Measurements from ENCODE around the gene ODAD2. TPM values are rescaled to one million over a fixed set of nuclear protein-coding genes. Genes with fewer than 3 reads are reported as not detected.
"Not testable (repeated sequence)": the region's sequence is repeated elsewhere in the genome, so short reads cannot be mapped to it uniquely, and the experiment has no call there.

The ODAD2 gene
- total RNA-seq, 4 donors from 2014 or later, result 1.7 TPM; not detected in 3

DNA sequence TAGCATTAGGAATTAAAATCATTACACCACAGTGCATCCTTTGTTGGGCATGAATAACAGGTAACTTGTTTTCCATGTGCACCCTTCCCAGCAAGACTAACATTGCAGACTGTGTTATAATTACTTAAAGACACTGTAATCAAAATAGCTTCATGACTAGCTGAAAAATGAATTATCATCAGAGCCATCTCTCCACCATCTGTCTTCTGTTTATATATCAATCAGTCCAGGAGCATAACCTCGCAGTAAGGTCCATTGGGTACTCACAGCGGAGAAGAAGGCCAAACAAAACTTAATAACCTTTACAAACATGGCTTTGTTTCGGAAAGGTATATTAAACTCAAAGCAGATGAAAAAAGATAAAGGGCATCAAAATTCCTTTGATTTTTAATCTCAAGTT is 90.6 kb downstream of the ODAD2 start:
- DNase-seq (ENCODE audit: low spot score in 2 of 2), result no peak
- no peaks in the 10 kb centered on the region for H3K4me1 ChIP-seq
- H3K4me3 ChIP-seq, result no peak overlapping the region
- 70 to 73% methylated on average over 3 of the region's 3 CpGs for WGBS, 2 donors
- TF ChIP-seq EP300 (IDR thresholded peaks at IDR 0.05) (no peak), POLR2A (IDR thresholded peaks at IDR 0.05) (no peak)
- TF ChIP-seq, protein P1, sequence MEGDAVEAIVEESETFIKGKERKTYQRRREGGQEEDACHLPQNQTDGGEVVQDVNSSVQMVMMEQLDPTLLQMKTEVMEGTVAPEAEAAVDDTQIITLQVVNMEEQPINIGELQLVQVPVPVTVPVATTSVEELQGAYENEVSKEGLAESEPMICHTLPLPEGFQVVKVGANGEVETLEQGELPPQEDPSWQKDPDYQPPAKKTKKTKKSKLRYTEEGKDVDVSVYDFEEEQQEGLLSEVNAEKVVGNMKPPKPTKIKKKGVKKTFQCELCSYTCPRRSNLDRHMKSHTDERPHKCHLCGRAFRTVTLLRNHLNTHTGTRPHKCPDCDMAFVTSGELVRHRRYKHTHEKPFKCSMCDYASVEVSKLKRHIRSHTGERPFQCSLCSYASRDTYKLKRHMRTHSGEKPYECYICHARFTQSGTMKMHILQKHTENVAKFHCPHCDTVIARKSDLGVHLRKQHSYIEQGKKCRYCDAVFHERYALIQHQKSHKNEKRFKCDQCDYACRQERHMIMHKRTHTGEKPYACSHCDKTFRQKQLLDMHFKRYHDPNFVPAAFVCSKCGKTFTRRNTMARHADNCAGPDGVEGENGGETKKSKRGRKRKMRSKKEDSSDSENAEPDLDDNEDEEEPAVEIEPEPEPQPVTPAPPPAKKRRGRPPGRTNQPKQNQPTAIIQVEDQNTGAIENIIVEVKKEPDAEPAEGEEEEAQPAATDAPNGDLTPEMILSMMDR (IDR thresholded peaks at IDR 0.05), result no peak
- H3K36me3 ChIP-seq, result no peaks in the 10 kb centered on the region
- H3K27ac ChIP-seq, result no peak overlapping the region
- H3K9me3 ChIP-seq, result peaks cover 0 to 11% (median 0%) of the 10 kb centered on the region in 4 donors
- no peaks in the 10 kb centered on the region for H3K27me3 ChIP-seq

DNA sequence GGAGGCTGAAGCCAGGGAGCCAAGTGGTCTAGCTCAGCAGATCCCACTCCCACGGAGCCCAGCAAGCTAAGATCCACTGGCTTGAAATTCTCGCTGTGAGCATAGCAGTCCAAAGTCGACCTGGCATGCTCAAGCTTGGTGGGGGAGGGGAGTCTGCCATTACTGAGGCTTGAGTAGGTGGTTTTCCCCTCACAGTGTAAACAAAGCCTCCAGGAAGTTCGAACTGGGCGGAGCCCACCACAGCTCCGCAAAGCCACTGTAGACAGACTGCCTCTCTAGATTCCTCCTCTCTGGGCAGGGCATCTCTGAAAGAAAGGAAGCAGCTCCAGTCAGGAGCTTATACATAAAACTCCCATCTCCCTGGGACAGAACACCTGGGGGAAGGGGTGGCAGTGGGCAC is 99.4 kb downstream of the ODAD2 start:
- H3K4me3 ChIP-seq; H3K9me3 ChIP-seq; DNase-seq (ENCODE audit: low spot score in 2 of 2); H3K27ac ChIP-seq; H3K4me1 ChIP-seq; H3K27me3 ChIP-seq; H3K36me3 ChIP-seq: not testable (repeated sequence)
- WGBS, 2 donors, result 46 to 64% methylated on average over 3 to 6 of the region's 6 CpGs

DNA sequence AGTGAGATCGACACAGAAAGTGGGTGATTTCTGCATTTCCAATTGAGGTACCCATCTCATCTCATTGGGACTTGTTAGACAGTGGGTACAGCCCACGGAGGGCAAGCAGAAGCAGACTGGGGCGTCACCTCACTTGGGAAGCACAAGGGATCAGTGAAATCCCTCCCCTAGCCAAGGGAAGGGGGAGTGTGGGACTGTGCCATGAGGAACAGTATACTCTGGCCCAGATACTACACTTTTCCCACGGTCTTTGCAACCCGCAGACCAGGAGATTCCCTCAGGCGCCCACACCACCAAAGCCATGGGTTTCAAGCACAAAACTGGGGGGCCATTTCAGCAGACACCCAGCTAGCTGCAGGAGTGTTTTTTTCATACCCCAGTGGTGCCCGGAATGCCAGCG is 99.8 kb downstream of the ODAD2 start:
- Histone ChIP-seq H3K27ac (no peak overlapping the region), H3K9me3 (peaks cover 0 to 5% (median 0%) of the 10 kb centered on the region in 4 donors), H3K36me3 (no peaks in the 10 kb centered on the region), H3K4me1 (no peaks in the 10 kb centered on the region), H3K4me3 (no peak overlapping the region), H3K27me3 (no peaks in the 10 kb centered on the region)
- 81 to 89% methylated on average over 8 of the region's 8 CpGs for WGBS, 2 donors
- no peak for DNase-seq (ENCODE audit: low spot score in 2 of 2)
- TF ChIP-seq EP300 (IDR thresholded peaks at IDR 0.05), result no peak
- TF ChIP-seq, protein P1 (IDR thresholded peaks at IDR 0.05), result no peak
- TF ChIP-seq POLR2A (IDR thresholded peaks at IDR 0.05), result no peak

DNA sequence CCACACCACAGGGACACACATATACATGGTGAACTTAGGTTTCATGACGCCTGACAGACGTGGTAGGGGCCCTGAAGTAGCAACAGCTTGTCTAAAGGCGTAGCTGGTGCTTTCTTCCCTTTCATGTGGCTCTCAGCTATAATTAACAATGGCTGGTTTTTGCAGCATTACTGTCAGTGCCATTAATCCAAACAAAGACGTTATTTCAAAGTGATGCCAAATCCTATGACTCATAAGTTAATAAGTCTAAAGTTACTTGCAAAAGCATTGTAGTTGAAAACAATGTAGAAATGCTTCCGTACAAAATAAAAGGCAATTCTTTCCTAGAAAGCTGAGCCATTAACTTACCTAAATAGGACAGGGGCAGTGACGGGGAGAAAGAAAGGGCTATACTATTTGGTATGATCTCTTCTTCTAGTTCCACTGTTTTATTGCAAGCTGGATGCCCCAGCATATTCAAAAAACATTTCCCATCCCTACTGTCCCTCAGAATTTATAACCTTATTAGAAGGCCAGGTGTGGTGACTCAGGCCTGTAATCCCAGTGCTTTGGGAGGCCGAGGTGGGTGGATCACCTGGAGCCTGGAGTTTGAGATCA is 105.4 kb downstream of the ODAD2 start:
- H3K27me3 ChIP-seq, result no peaks in the 10 kb centered on the region
- no peaks in the 10 kb centered on the region for H3K9me3 ChIP-seq
- H3K27ac ChIP-seq, result no peak overlapping the region
- no peak for DNase-seq (ENCODE audit: low spot score in 2 of 2)
- 44 to 47% methylated on average over 7 of the region's 7 CpGs for WGBS, 2 donors
- H3K4me1 ChIP-seq, result no peaks in the 10 kb centered on the region
- no peak for TF ChIP-seq EP300 (IDR thresholded peaks at IDR 0.05)
- TF ChIP-seq POLR2A (IDR thresholded peaks at IDR 0.05), result no peak
- TF ChIP-seq, protein P1 (IDR thresholded peaks at IDR 0.05), result no peak
- H3K36me3 ChIP-seq, result no peaks in the 10 kb centered on the region
- H3K4me3 ChIP-seq, result no peak overlapping the region

DNA sequence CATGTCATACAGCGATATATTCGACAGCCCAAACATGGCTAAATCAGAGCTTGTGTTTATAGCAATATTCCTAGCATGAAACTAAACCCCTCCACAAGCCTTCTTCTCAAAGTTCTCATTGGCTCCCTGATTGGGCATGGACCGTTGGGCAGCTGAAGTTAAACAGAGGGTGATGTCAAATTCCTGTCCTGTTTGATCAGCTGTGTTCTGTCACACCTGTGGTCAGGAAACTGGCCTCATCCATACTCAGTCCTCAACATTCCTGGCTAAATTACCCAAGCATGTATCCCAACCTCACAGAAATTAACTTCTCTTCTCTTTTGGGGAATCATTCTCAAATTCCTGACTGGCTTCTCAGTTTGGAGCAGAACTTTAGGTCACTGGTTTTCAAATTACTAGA is 107.9 kb downstream of the ODAD2 start:
- DNase-seq (ENCODE audit: low spot score in 2 of 2), result no peak
- no peaks in the 10 kb centered on the region for H3K27me3 ChIP-seq
- no peak overlapping the region for H3K4me3 ChIP-seq
- 79 to 90% methylated on average over 3 of the region's 3 CpGs for WGBS, 2 donors
- H3K4me1 ChIP-seq, result no peaks in the 10 kb centered on the region
- TF ChIP-seq POLR2A (IDR thresholded peaks at IDR 0.05), result no peak
- TF ChIP-seq, protein P1 (IDR thresholded peaks at IDR 0.05), result no peak
- TF ChIP-seq EP300 (IDR thresholded peaks at IDR 0.05), result no peak
- no peaks in the 10 kb centered on the region for H3K36me3 ChIP-seq
- peaks cover 0 to 7% (median 1%) of the 10 kb centered on the region in 4 donors for H3K9me3 ChIP-seq
- H3K27ac ChIP-seq, result no peak overlapping the region

DNA sequence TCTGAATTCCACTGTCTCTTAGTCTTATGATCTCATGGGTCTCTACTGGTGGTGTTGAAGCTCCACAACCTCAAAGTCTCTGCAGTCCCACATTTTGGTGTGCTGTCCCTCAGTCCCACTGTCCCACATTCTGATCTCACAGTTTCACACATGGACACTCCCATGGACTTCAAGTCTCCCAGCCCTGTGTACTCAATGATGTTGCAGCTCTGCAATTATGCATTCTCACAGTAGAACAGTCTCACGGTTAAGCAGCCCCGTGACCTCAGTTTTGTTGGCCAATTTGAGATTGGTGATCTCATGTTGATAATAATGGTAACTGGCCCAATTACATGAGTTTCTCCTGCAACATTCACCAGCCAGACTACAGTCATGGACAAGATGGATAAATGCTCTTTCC is 109.4 kb downstream of the ODAD2 start:
- Histone ChIP-seq H3K4me3 (no peak overlapping the region), H3K27ac (no peak overlapping the region), H3K27me3 (no peaks in the 10 kb centered on the region), H3K9me3 (peaks cover 0 to 10% (median 1%) of the 10 kb centered on the region in 4 donors), H3K36me3 (no peaks in the 10 kb centered on the region), H3K4me1 (no peaks in the 10 kb centered on the region)
- DNase-seq (ENCODE audit: low spot score in 2 of 2), result no peak
- 86 to 90% methylated on average over 2 of the region's 2 CpGs for WGBS, 2 donors
- no peak for TF ChIP-seq EP300 (IDR thresholded peaks at IDR 0.05)
- TF ChIP-seq, protein P1 (IDR thresholded peaks at IDR 0.05), result no peak
- no peak for TF ChIP-seq POLR2A (IDR thresholded peaks at IDR 0.05)
